CD4-positive, alpha-beta T cell (primary cell): ENCODE measurements around the gene THNSL1. TPM values are rescaled to one million over a fixed set of nuclear protein-coding genes. Genes with fewer than 3 reads are reported as not detected.
"Not testable (repeated sequence)": the region's sequence is repeated elsewhere in the genome, so short reads cannot be mapped to it uniquely, and the experiment has no call there.

Experiments
- ATAC-seq: fragments of 200-7000 bp; cut with Tn5 transposase; one replicate; pipeline ENCODE4 v1.10.0; 2022; ENCODE audit warnings: mild to moderate bottlenecking; ENCODE audit not compliant: poor library complexity
- CTCF ChIA-PET: fragments of 350-600 bp; sonication (Branson Sonifier 250); formaldehyde crosslinking; loops from one replicate; lab custom pipeline; 2021; ENCODE audit warnings: antibody characterized with exemption, inconsistent platforms; lab: Charles Lee
- POLR2A ChIA-PET: fragments of 350-600 bp; sonication (Branson Sonifier 250); formaldehyde crosslinking; loops from one replicate; lab custom pipeline; 2021; ENCODE audit warnings: antibody characterized with exemption, inconsistent platforms; lab: Charles Lee
- DNase-seq, 14 experiments: peaks; one replicate each; pipeline ENCODE4 v3.0.0-alpha.2; 2013 to 2020; ENCODE audit warnings: mixed read lengths in 2 of 14
- H3K27ac ChIP-seq, 2 donors: one replicate each; pipeline versions ENCODE4 v1.5.1 to v1.7.0; 2013; ENCODE audit warnings: low read length in 2 of 2, low read depth in 1 of 2, mild to moderate bottlenecking in 1 of 2
- H3K27me3 ChIP-seq, 2 experiments: 1 replicate in 1 of 2; 2 replicates in 1 of 2; pipeline versions ENCODE4 v1.6.1 to v1.7.0; 2013; ENCODE audit warnings: low read length in 2 of 2, control low read depth in 1 of 2, mild to moderate bottlenecking in 1 of 2, moderate library complexity in 1 of 2; ENCODE audit not compliant: insufficient read depth in 2 of 2, control insufficient read depth in 1 of 2
- H3K36me3 ChIP-seq: one replicate; pipeline ENCODE4 v1.6.1; 2013; ENCODE audit warnings: low read length, control low read depth; ENCODE audit not compliant: insufficient read depth
- H3K4me1 ChIP-seq: one replicate; pipeline ENCODE4 v1.6.1; 2013; ENCODE audit warnings: low read length, control low read depth; ENCODE audit not compliant: insufficient read depth
- H3K4me3 ChIP-seq: one replicate; pipeline ENCODE4 v1.5.1; 2013; ENCODE audit warnings: mild to moderate bottlenecking, low read length, moderate library complexity
- H3K9me3 ChIP-seq, 2 experiments: 1 replicate in 1 of 2; 2 replicates in 1 of 2; pipeline versions ENCODE4 v1.6.1 to v1.7.0; 2013; ENCODE audit warnings: low read length in 2 of 2, mild to moderate bottlenecking in 2 of 2, control low read depth in 1 of 2, moderate library complexity in 1 of 2; ENCODE audit not compliant: control insufficient read depth in 1 of 2, insufficient read depth in 1 of 2
- H3K27ac Mint-ChIP-seq: one replicate; pipeline ENCODE4 v1.8.0; 2020; ENCODE audit warnings: mixed read lengths
- H3K27me3 Mint-ChIP-seq: one replicate; pipeline ENCODE4 v1.8.0; 2021; ENCODE audit warnings: mixed read lengths
- H3K36me3 Mint-ChIP-seq: one replicate; pipeline ENCODE4 v1.8.0; 2021; ENCODE audit warnings: low read depth, mixed read lengths
- H3K4me1 Mint-ChIP-seq: one replicate; pipeline ENCODE4 v1.8.0; 2021; ENCODE audit warnings: low read depth, mixed read lengths
- H3K4me3 Mint-ChIP-seq: one replicate; pipeline ENCODE4 v1.8.0; 2020; ENCODE audit warnings: mild to moderate bottlenecking, mixed read lengths
- H3K9me3 Mint-ChIP-seq: one replicate; pipeline ENCODE4 v1.8.0; 2020; ENCODE audit warnings: mixed read lengths
- CTCF ChIP-seq: fragments of 200-600 bp; IDR thresholded peaks from one replicate; pipeline ENCODE4 v1.8.0; 2022; ENCODE audit warnings: antibody characterized with exemption, mild to moderate bottlenecking
- intact Hi-C, 2 experiments: fragments of 100-400 bp; cut with DNase I in 1 of 2; cut with micrococcal nuclease in 1 of 2; formaldehyde crosslinking; loops; one replicate each; pipeline versions ENCODE4 v1.15.1 to v1.9.0; 2023 to 2025; cut with DNase I, micrococcal nuclease
- total RNA-seq, 174 experiments: library from RNA in 2 of 174; stranded (reverse) in 2 of 174; gene quantifications; one replicate each; pipeline ENCODE4 v1.2.3 and lab custom pipeline; 2021 to 2026

Gene THNSL1
- total RNA-seq, 2 experiments from 2014 or later = 0.31 to 0.52 TPM

- DNase-seq (no peak), ATAC-seq (no peak)
- Histone ChIP-seq H3K27ac (no peak overlapping the region), H3K27me3 (no peaks in the 10 kb centered on the region), H3K9me3 (no peaks in the 10 kb centered on the region), H3K36me3 (no peaks in the 10 kb centered on the region), H3K4me1 (no peaks in the 10 kb centered on the region), H3K4me3 (no peak overlapping the region)
- H3K27ac Mint-ChIP-seq = no peak overlapping the region
- no peak overlapping the region for H3K4me3 Mint-ChIP-seq
- no peak for TF ChIP-seq CTCF
- H3K36me3 Mint-ChIP-seq = no peaks in the 10 kb centered on the region
- intact Hi-C loops = no loop called here
- peaks cover 3% of the 10 kb centered on the region for H3K27me3 Mint-ChIP-seq
- H3K9me3 Mint-ChIP-seq = no peaks in the 10 kb centered on the region
- CTCF ChIA-PET = no interaction called here
- H3K4me1 Mint-ChIP-seq = no peaks in the 10 kb centered on the region
- POLR2A ChIA-PET = no interaction called here
Observed at GRCh38 chr10:24993237-24993958, 23.0 kb upstream of the THNSL1 start.

GRCh38 chr10:24995072-24995471 lies 21.3 kb upstream of the THNSL1 start:
- Histone ChIP-seq H3K9me3 (peaks cover 0 to under 1% of the 10 kb centered on the region in 2 experiments), H3K36me3 (no peaks in the 10 kb centered on the region), H3K4me1 (no peaks in the 10 kb centered on the region), H3K27ac (no peak overlapping the region), H3K27me3 (no peaks in the 10 kb centered on the region), H3K4me3 (no peak overlapping the region)
- Mint-ChIP-seq H3K27me3 (peaks cover 3% of the 10 kb centered on the region), H3K27ac (no peak overlapping the region), H3K4me3 (no peak overlapping the region), H3K4me1 (no peaks in the 10 kb centered on the region), H3K36me3 (no peaks in the 10 kb centered on the region), H3K9me3 (no peaks in the 10 kb centered on the region)
- CTCF ChIA-PET = no interaction called here
- ATAC-seq = no peak
- DNase-seq = no peak
- no peak for TF ChIP-seq CTCF
- POLR2A ChIA-PET = no interaction called here
- intact Hi-C loops = no loop called here

- CTCF ChIA-PET = no interaction called here
- POLR2A ChIA-PET = no interaction called here
- TF ChIP-seq CTCF = no peak
- ATAC-seq (no peak), DNase-seq (no peak)
- Mint-ChIP-seq H3K36me3 (no peaks in the 10 kb centered on the region), H3K4me3 (no peak overlapping the region), H3K4me1 (no peaks in the 10 kb centered on the region), H3K27me3 (peaks cover 3% of the 10 kb centered on the region), H3K27ac (no peak overlapping the region), H3K9me3 (peaks cover 6% of the 10 kb centered on the region)
- H3K4me1 ChIP-seq = no peaks in the 10 kb centered on the region
- intact Hi-C loops = no loop called here
- H3K27ac ChIP-seq = no peak overlapping the region
- no peaks in the 10 kb centered on the region for H3K27me3 ChIP-seq
- peaks cover 0 to 8% of the 10 kb centered on the region in 2 experiments for H3K9me3 ChIP-seq
- no peaks in the 10 kb centered on the region for H3K36me3 ChIP-seq
- H3K4me3 ChIP-seq = no peak overlapping the region
Observed at GRCh38 chr10:24998044-24998443, 18.4 kb upstream of the THNSL1 start.

- H3K27me3 ChIP-seq, H3K4me1 ChIP-seq, H3K27me3 Mint-ChIP-seq, H3K4me3 Mint-ChIP-seq, H3K9me3 ChIP-seq, POLR2A ChIA-PET, H3K4me3 ChIP-seq, DNase-seq, H3K27ac Mint-ChIP-seq, H3K9me3 Mint-ChIP-seq, H3K27ac ChIP-seq, H3K4me1 Mint-ChIP-seq, CTCF ChIA-PET, ATAC-seq, H3K36me3 ChIP-seq, H3K36me3 Mint-ChIP-seq: not testable (repeated sequence)
- intact Hi-C loops = loop anchor here (5.0 to 10.0 kb wide), 4 partner anchors 124 to 1577 kb away; partner anchors contain the start of gene OTUD1 (in 1 of the 2)
Observed at GRCh38 chr10:25011591-25011990, 4.8 kb upstream of the THNSL1 start.
